Endothelial cell of umbilical vein (primary cell): Measurements from ENCODE around the gene FXYD6. TPM values are rescaled to one million over a fixed set of nuclear protein-coding genes. Genes with fewer than 3 reads are reported as not detected.

Source experiments
- BruUV-seq: library from RNA; stranded (reverse); fragments of 400-500 nt; replicated peaks from 2 replicates; lab custom pipeline; 2021; lab: Mats Ljungman, UMichigan
- CTCF ChIA-PET: fragments of 300-600, 350-600 bp; sonication (Branson Sonifier 250); formaldehyde crosslinking; loops from one replicate; lab custom pipeline; 2021; ENCODE audit warnings: antibody characterized with exemption, inconsistent platforms; lab: Charles Lee
- POLR2A ChIA-PET: fragments of 300-600, 350-600 bp; sonication (Branson Sonifier 250); formaldehyde crosslinking; loops from one replicate; lab custom pipeline; 2021; ENCODE audit warnings: antibody characterized with exemption, inconsistent platforms; lab: Charles Lee
- DNase-seq: peaks from one replicate; pipeline ENCODE4 v3.0.0-alpha.2; 2011; ENCODE audit warnings: low read depth, low spot score
- FAIRE-seq: peaks from 2 replicates; lab custom pipeline; 2011; peaks lifted over from hg19 to GRCh38; lab: Jason Lieb, UNC
- H2AFZ ChIP-seq: 2 replicates; pipeline ENCODE4 v1.6.0; 2012; ENCODE audit warnings: low read depth, low read length, control low read depth, inconsistent platforms
- H3K27ac ChIP-seq: 2 replicates; pipeline ENCODE4 v1.5.1; 2011; ENCODE audit warnings: low read depth, mild to moderate bottlenecking, control low read depth, low read length, moderate library complexity; ENCODE audit not compliant: insufficient read depth
- H3K27me3 ChIP-seq, 2 experiments: 2 replicates each; pipeline versions ENCODE4 v1.6.0 to v1.6.1; 2011; ENCODE audit warnings: low read length in 2 of 2, mixed read lengths in 1 of 2; ENCODE audit not compliant: control insufficient read depth in 2 of 2, insufficient read depth in 2 of 2
- H3K36me3 ChIP-seq, 2 experiments: 2 replicates in 1 of 2; 3 replicates in 1 of 2; pipeline ENCODE4 v1.5.1; 2011; ENCODE audit warnings: low read length in 2 of 2, mild to moderate bottlenecking in 1 of 2, moderate library complexity in 1 of 2; ENCODE audit not compliant: control insufficient read depth in 2 of 2, insufficient read depth in 2 of 2; ENCODE audit errors: extremely low read depth in 1 of 2
- H3K4me1 ChIP-seq: 3 replicates; pipeline ENCODE4 v1.5.1; 2011; ENCODE audit warnings: mild to moderate bottlenecking, low read length; ENCODE audit not compliant: control insufficient read depth, insufficient read depth; ENCODE audit errors: extremely low read depth
- H3K4me2 ChIP-seq: 2 replicates; pipeline ENCODE4 v1.6.1; 2011; ENCODE audit warnings: low read length, control low read depth, mixed read lengths; ENCODE audit not compliant: insufficient read depth
- H3K4me3 ChIP-seq, 3 experiments: fragments of 200-600 bp in 1 of 3; sonication (generic), shearing (Covaris generic) in 1 of 3; replicated peaks in 1 of 3; 2 replicates each; pipeline ENCODE4 v1.5.1; 2011 to 2016; ENCODE audit warnings: control low read depth in 3 of 3, low read length in 3 of 3, mild to moderate bottlenecking in 2 of 3, inconsistent platforms in 1 of 3, low read depth in 1 of 3, moderate library complexity in 1 of 3; ENCODE audit not compliant: insufficient read depth in 1 of 3
- H3K79me2 ChIP-seq: 2 replicates; pipeline ENCODE4 v1.6.0; 2012; ENCODE audit warnings: low read length, inconsistent platforms; ENCODE audit not compliant: control insufficient read depth, insufficient read depth
- H3K9ac ChIP-seq: replicated peaks from 2 replicates; pipeline ENCODE3; 2011; ENCODE audit warnings: low read length, control low read depth; ENCODE audit not compliant: insufficient read depth; ENCODE audit errors: extremely low read depth
- H3K9me1 ChIP-seq: replicated peaks from 3 replicates; pipeline ENCODE4 v1.6.0; 2011; ENCODE audit warnings: mild to moderate bottlenecking, low read length; ENCODE audit not compliant: control insufficient read depth, insufficient read depth; ENCODE audit errors: extremely low read depth
- H3K9me3 ChIP-seq: replicated peaks from 2 replicates; pipeline ENCODE4 v1.5.1; 2012; ENCODE audit warnings: low read length, inconsistent platforms; ENCODE audit not compliant: control insufficient read depth, insufficient read depth
- H4K20me1 ChIP-seq: replicated peaks from 2 replicates; pipeline ENCODE3; 2011; ENCODE audit warnings: mild to moderate bottlenecking, low read length; ENCODE audit not compliant: control insufficient read depth, insufficient read depth; ENCODE audit errors: extremely low read depth
- CTCF ChIP-seq, 2 donors: IDR thresholded peaks; 1 replicate in 1 of 2; 2 replicates in 1 of 2; pipeline ENCODE4 v1.5.1; 2011; ENCODE audit warnings: low read length in 2 of 2, mild to moderate bottlenecking in 2 of 2, moderate library complexity in 2 of 2, control low read depth in 1 of 2, inconsistent platforms in 1 of 2, low read depth in 1 of 2; ENCODE audit not compliant: insufficient read depth in 1 of 2; ENCODE audit errors: extremely low read depth in 1 of 2
- EZH2 ChIP-seq: IDR thresholded peaks from 2 replicates; pipeline ENCODE4 v1.6.1; 2012; ENCODE audit warnings: borderline replicate concordance, low read depth, mild to moderate bottlenecking, moderate library complexity, low read length, inconsistent platforms; ENCODE audit not compliant: severe bottlenecking
- FOS ChIP-seq: IDR thresholded peaks from 2 replicates; pipeline ENCODE4 v1.6.1; 2011; ENCODE audit warnings: mild to moderate bottlenecking, low read length, moderate library complexity, borderline replicate concordance; ENCODE audit not compliant: insufficient read depth
- GATA2 ChIP-seq: IDR thresholded peaks from 2 replicates; pipeline ENCODE4 v1.7.0; 2011; ENCODE audit warnings: low read depth, mild to moderate bottlenecking, moderate library complexity, mixed read lengths, low read length; ENCODE audit not compliant: insufficient read length, insufficient read depth
- JUN ChIP-seq: IDR thresholded peaks from 2 replicates; pipeline ENCODE4 v1.6.1; 2011; ENCODE audit warnings: borderline replicate concordance, low read depth; ENCODE audit not compliant: insufficient read length, insufficient read depth
- MAX ChIP-seq: IDR thresholded peaks from 2 replicates; pipeline ENCODE4 v1.6.1; 2011; ENCODE audit not compliant: insufficient read depth, insufficient read length
- MYC ChIP-seq: IDR thresholded peaks from one replicate; pipeline ENCODE4 v1.6.1; 2011; ENCODE audit warnings: mild to moderate bottlenecking, low read depth, low read length
- POLR2A ChIP-seq: IDR thresholded peaks from 2 replicates; pipeline ENCODE4 v1.6.1; 2012; ENCODE audit warnings: low read depth, mild to moderate bottlenecking, control low read depth, low read length
- POLR2AphosphoS5 ChIP-seq: IDR thresholded peaks from 2 replicates; pipeline ENCODE4 v1.6.1; 2012; ENCODE audit warnings: low read depth, mild to moderate bottlenecking, control low read depth, low read length, moderate library complexity; ENCODE audit not compliant: insufficient read depth
- dilution Hi-C: fragments of 300-500 bp; cut with MboI; formaldehyde crosslinking; loops from one replicate; pipeline ENCODE4 v1.15.0; 2019; ENCODE audit warnings: low sequenced_read_pairs; ENCODE audit not compliant: extremely low pct_ligation_motif_present
- intact Hi-C: fragments of 100-400 bp; cut with micrococcal nuclease; formaldehyde crosslinking; loops from one replicate; pipeline ENCODE4 v1.10.0; 2022
- polyA plus RNA-seq, 4 experiments: library from polyadenylated mRNA; depleted of rRNA in 3 of 4; stranded (reverse) in 3 of 4; unstranded in 1 of 4; fragments of >200 nt; gene quantifications; 2 replicates each; pipeline versions ENCODE4 v1.2.1 to v1.2.3, GENCODE V29; 2011 to 2012; ENCODE audit warnings: missing spikeins in 1 of 4
- total RNA-seq: library from RNA; stranded (reverse); gene quantifications from 2 replicates; pipeline ENCODE4 v1.2.3, GENCODE V29; 2021

The FXYD6 gene
- total and polyA plus RNA-seq, 2 donors (not counting 3 experiments of a cell fraction or from before 2014, with no cell fraction given): 1.4 to 8.7 TPM

- no peaks in the 10 kb centered on the region for H3K9me1 ChIP-seq
- BruUV-seq: no TSS peak
- no peak overlapping the region for H3K4me2 ChIP-seq
- no peak overlapping the region for H2AFZ ChIP-seq
- H3K79me2 ChIP-seq: no peaks in the 10 kb centered on the region
- TF ChIP-seq MAX: no peak
- TF ChIP-seq GATA2: no peak
- no peak for TF ChIP-seq MYC
- TF ChIP-seq EZH2: no peak
- no peak for TF ChIP-seq POLR2AphosphoS5
- no peak for TF ChIP-seq JUN
- no peak for TF ChIP-seq FOS
- no peak for TF ChIP-seq CTCF (IDR thresholded peaks at IDR 0.05; ENCODE audit: extremely low read depth in 1 of 2, insufficient read depth in 1 of 2, low read depth in 1 of 2, low read length in 2 of 2)
- no peak for TF ChIP-seq POLR2A
- peaks cover 6% of the 10 kb centered on the region for H3K4me1 ChIP-seq
- DNase-seq (no peak), FAIRE-seq (no peak)
- dilution Hi-C loops: no loop called here
- intact Hi-C loops: no loop called here
- H4K20me1 ChIP-seq: no peaks in the 10 kb centered on the region
- CTCF ChIA-PET: no interaction called here
- H3K36me3 ChIP-seq: no peaks in the 10 kb centered on the region
- peaks cover 3 to 6% of the 10 kb centered on the region in 2 experiments for H3K27me3 ChIP-seq
- no peaks in the 10 kb centered on the region for H3K9me3 ChIP-seq
- POLR2A ChIA-PET: no interaction called here
- H3K27ac ChIP-seq: no peak overlapping the region
- H3K9ac ChIP-seq: no peak overlapping the region
- H3K4me3 ChIP-seq: no peak overlapping the region
Measured at GRCh38 chr11:117859061-117859460, 17.4 kb downstream of the FXYD6 start.
